Lower leg skin (tissue), 3 donors: ENCODE measurements around the gene MYOZ1.

Source experiments
- CTCF ChIP-seq, 3 donors: fragments of 450-650 bp; IDR thresholded peaks; one replicate each; pipeline ENCODE4 v1.5.1; 2016; ENCODE audit warnings: antibody characterized with exemption in 3 of 3, mild to moderate bottlenecking in 3 of 3, moderate library complexity in 2 of 3
- POLR2A ChIP-seq, 2 donors: fragments of 450-650 bp; IDR thresholded peaks; one replicate each; pipeline ENCODE4 v1.6.1; 2016 to 2017; ENCODE audit warnings: antibody characterized with exemption in 2 of 2, mild to moderate bottlenecking in 1 of 2, moderate library complexity in 1 of 2

- no peak for TF ChIP-seq CTCF (IDR thresholded peaks at IDR 0.05)
- TF ChIP-seq POLR2A (IDR thresholded peaks at IDR 0.05) = no peak
These were observed 6.1 kb upstream of the MYOZ1 start for GRCh38 chr10:73647211-73647874.
